T-helper 2 cell (primary cell): Measurements from ENCODE around the gene OSBP2.

ENCODE experiments used
- DNase-seq, 5 experiments: peaks; one replicate each; pipeline versions ENCODE4 v3.0.0 to v3.0.0-alpha.2; 2012 to 2022

Gene OSBP2

GRCh38 chr22:30856741-30857502 is 162.2 kb downstream of the OSBP2 start:
- no peak for DNase-seq

GRCh38 chr22:30857791-30858190 is 163.1 kb downstream of the OSBP2 start:
- DNase-seq, result no peak

- DNase-seq, result no peak
Observed at GRCh38 chr22:30858976-30859713, 164.5 kb downstream of the OSBP2 start.

- no peak for DNase-seq
Observed at GRCh38 chr22:30859714-30860095, 165.0 kb downstream of the OSBP2 start.

- DNase-seq, result no peak
Observed at GRCh38 chr22:30860176-30861105, 165.8 kb downstream of the OSBP2 start.

GRCh38 chr22:30861131-30861530 is 166.5 kb downstream of the OSBP2 start:
- no peak for DNase-seq

GRCh38 chr22:30861688-30862552 is 167.2 kb downstream of the OSBP2 start:
- no peak for DNase-seq

GRCh38 chr22:30863081-30863833 is 168.6 kb downstream of the OSBP2 start:
- DNase-seq, result no peak

- DNase-seq, result no peak
Observed at GRCh38 chr22:30864441-30865420, 170.1 kb downstream of the OSBP2 start.

GRCh38 chr22:30865656-30866055 is 171.0 kb downstream of the OSBP2 start:
- no peak for DNase-seq

GRCh38 chr22:30866216-30866615 is 171.5 kb downstream of the OSBP2 start:
- no peak for DNase-seq

GRCh38 chr22:30866811-30867271 is 172.2 kb downstream of the OSBP2 start:
- peak in 1 of 5 experiments; percentile 25 for DNase-seq

GRCh38 chr22:30867746-30868662 is 173.3 kb downstream of the OSBP2 start:
- DNase-seq, result no peak

- DNase-seq, result peak in 1 of 5 experiments; percentile 13
Observed at GRCh38 chr22:30868663-30869385, 174.2 kb downstream of the OSBP2 start.

GRCh38 chr22:30869667-30870395 is 175.2 kb downstream of the OSBP2 start:
- DNase-seq, result no peak

- DNase-seq, result no peak
Observed at GRCh38 chr22:30870451-30871345, 176.0 kb downstream of the OSBP2 start.
